ENCODE data around the gene GATAD2A.

GATAD2A gene

GRCh38 chr19:19554074-19555023 is 148.9 kb downstream of the GATAD2A start:
- peak; percentile 64 for DNase-seq (ENCODE audit: low read depth)
- H3K4me3 ChIP-seq (ENCODE audit: low read depth, low read length): no peak overlapping the region
- TF ChIP-seq, protein P1, sequence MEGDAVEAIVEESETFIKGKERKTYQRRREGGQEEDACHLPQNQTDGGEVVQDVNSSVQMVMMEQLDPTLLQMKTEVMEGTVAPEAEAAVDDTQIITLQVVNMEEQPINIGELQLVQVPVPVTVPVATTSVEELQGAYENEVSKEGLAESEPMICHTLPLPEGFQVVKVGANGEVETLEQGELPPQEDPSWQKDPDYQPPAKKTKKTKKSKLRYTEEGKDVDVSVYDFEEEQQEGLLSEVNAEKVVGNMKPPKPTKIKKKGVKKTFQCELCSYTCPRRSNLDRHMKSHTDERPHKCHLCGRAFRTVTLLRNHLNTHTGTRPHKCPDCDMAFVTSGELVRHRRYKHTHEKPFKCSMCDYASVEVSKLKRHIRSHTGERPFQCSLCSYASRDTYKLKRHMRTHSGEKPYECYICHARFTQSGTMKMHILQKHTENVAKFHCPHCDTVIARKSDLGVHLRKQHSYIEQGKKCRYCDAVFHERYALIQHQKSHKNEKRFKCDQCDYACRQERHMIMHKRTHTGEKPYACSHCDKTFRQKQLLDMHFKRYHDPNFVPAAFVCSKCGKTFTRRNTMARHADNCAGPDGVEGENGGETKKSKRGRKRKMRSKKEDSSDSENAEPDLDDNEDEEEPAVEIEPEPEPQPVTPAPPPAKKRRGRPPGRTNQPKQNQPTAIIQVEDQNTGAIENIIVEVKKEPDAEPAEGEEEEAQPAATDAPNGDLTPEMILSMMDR (IDR thresholded peaks at IDR 0.05; ENCODE audit: insufficient read depth, low read depth, low read length, missing control alignments): peak; percentile 77

DNA sequence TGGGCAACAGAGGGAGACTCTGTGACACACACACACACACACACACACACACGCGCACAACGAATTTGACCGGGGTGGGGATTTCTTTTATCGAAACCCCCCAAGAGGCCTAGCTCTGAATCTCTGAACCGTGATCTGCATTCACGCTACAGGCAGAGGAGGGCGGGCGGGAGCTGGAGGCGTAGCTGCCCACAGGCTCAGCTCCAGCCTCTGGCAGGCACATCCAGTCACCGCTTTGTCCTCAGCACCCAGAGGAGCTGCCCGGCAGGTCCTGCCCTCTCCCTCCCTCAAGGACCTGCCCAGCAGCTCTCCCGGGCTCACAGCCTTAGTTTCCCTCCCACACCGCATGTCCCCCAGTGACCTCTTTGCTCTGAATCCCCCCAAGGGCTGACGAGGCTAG is 152.6 kb downstream of the GATAD2A start:
- TF ChIP-seq, protein P1 (IDR thresholded peaks at IDR 0.05; ENCODE audit: insufficient read depth, low read depth, low read length, missing control alignments): no peak

More for the DNA sequence above, 152.6 kb downstream of the GATAD2A start:
- peak; percentile 59 for DNase-seq (ENCODE audit: low read depth)
- H3K4me3 ChIP-seq (ENCODE audit: low read depth, low read length): no peak overlapping the region
